T-helper 9 cell (primary cell): ENCODE results near the gene EML5.
"Not testable (repeated sequence)": the region's sequence is repeated elsewhere in the genome, so short reads cannot be mapped to it uniquely, and the experiment has no call there.

Experiments
- DNase-seq: peaks from one replicate; pipeline ENCODE4 v3.0.0-alpha.2; 2020

Gene EML5

GRCh38 chr14:88802596-88802995 lies 9.8 kb upstream of the EML5 start:
- no peak for DNase-seq

GRCh38 chr14:88799522-88799921 lies 6.8 kb upstream of the EML5 start:
- DNase-seq = no peak

- DNase-seq = no peak
Measured at GRCh38 chr14:88798156-88798555, 5.4 kb upstream of the EML5 start.

- DNase-seq = no peak
Measured at GRCh38 chr14:88793259-88793625, 489 bp upstream of the EML5 start.

- no peak for DNase-seq
Measured at GRCh38 chr14:88791629-88792472, 902 bp downstream of the EML5 start.

GRCh38 chr14:88791252-88791621 lies 1.5 kb downstream of the EML5 start:
- DNase-seq = no peak

GRCh38 chr14:88790501-88791251 lies 2.1 kb downstream of the EML5 start:
- DNase-seq = no peak

- not testable (repeated sequence) for DNase-seq
Measured at GRCh38 chr14:88789573-88789972, 3.2 kb downstream of the EML5 start.

GRCh38 chr14:88786715-88787114 lies 6.0 kb downstream of the EML5 start:
- DNase-seq = no peak

- no peak for DNase-seq
Measured at GRCh38 chr14:88785911-88786310, 6.8 kb downstream of the EML5 start.

- DNase-seq = no peak
Measured at GRCh38 chr14:88775532-88775931, 17.2 kb downstream of the EML5 start.

- no peak for DNase-seq
Measured at GRCh38 chr14:88770736-88771135, 22.0 kb downstream of the EML5 start.

GRCh38 chr14:88765130-88765529 lies 27.6 kb downstream of the EML5 start:
- no peak for DNase-seq

GRCh38 chr14:88753873-88754272 lies 38.9 kb downstream of the EML5 start:
- no peak for DNase-seq

- DNase-seq = no peak
Measured at GRCh38 chr14:88750945-88751344, 41.8 kb downstream of the EML5 start.

GRCh38 chr14:88750413-88750812 lies 42.3 kb downstream of the EML5 start:
- no peak for DNase-seq

- no peak for DNase-seq
Measured at GRCh38 chr14:88749139-88749538, 43.6 kb downstream of the EML5 start.

- DNase-seq = no peak
Measured at GRCh38 chr14:88748288-88748687, 44.5 kb downstream of the EML5 start.

GRCh38 chr14:88746052-88746451 lies 46.7 kb downstream of the EML5 start:
- DNase-seq = no peak

GRCh38 chr14:88737245-88737644 lies 55.5 kb downstream of the EML5 start:
- no peak for DNase-seq

GRCh38 chr14:88733121-88733520 lies 59.6 kb downstream of the EML5 start:
- DNase-seq = no peak

GRCh38 chr14:88729159-88729558 lies 63.6 kb downstream of the EML5 start:
- DNase-seq = no peak

GRCh38 chr14:88727057-88727456 lies 65.7 kb downstream of the EML5 start:
- no peak for DNase-seq

GRCh38 chr14:88710709-88711108 lies 82.0 kb downstream of the EML5 start:
- DNase-seq = no peak
